Body of pancreas (tissue), 4 donors: ENCODE data around the gene RAD51B. TPM values are rescaled to one million over a fixed set of nuclear protein-coding genes. Genes with fewer than 3 reads are reported as not detected.
"Not testable (repeated sequence)": the region's sequence is repeated elsewhere in the genome, so short reads cannot be mapped to it uniquely, and the experiment has no call there.

Experiments used
- ATAC-seq: fragments of 150-250 bp; one replicate; pipeline ENCODE4 v1.9.1; 2016
- DNase-seq, 4 donors: peaks; one replicate each; pipeline ENCODE4 v3.0.0-alpha.2; 2019
- H3K27ac ChIP-seq, 4 donors: fragments of 200-600 bp; sonication (generic); 1 replicate in 3 of 4; 2 replicates in 1 of 4; pipeline versions ENCODE4 v1.5.1 to v1.6.1; 2016 to 2019; ENCODE audit warnings: mild to moderate bottlenecking in 1 of 4, mixed read lengths in 1 of 4, moderate library complexity in 1 of 4
- H3K27me3 ChIP-seq, 2 donors: fragments of 200-600 bp; sonication (generic); one replicate each; pipeline ENCODE4 v1.6.0; 2016; ENCODE audit warnings: mild to moderate bottlenecking in 1 of 2
- H3K36me3 ChIP-seq, 2 donors: fragments of 200-600 bp; sonication (generic); replicated peaks in 1 of 2; 2 replicates each; pipeline ENCODE4 v1.5.1; 2016; ENCODE audit warnings: low read depth in 2 of 2; ENCODE audit not compliant: insufficient read depth in 1 of 2
- H3K4me1 ChIP-seq: fragments of 200-600 bp; sonication (generic); one replicate; pipeline ENCODE4 v1.6.0; 2016
- H3K4me3 ChIP-seq, 2 donors: fragments of 200-600 bp; sonication (generic); 1 replicate in 1 of 2; 2 replicates in 1 of 2; pipeline ENCODE4 v1.5.1; 2016 to 2019
- H3K9me3 ChIP-seq, 3 donors: fragments of 200-600 bp; sonication (generic); 1 replicate in 2 of 3; 2 replicates in 1 of 3; pipeline ENCODE4 v1.5.1; 2016
- CTCF ChIP-seq, 7 experiments: fragments of 450-650 bp in 4 of 7; fragments of 200-600 bp in 3 of 7; sonication (generic) in 3 of 7; IDR thresholded peaks; one replicate each; pipeline ENCODE4 v1.5.1; 2016 to 2019; ENCODE audit warnings: antibody characterized with exemption in 7 of 7
- POLR2A ChIP-seq, 3 donors: fragments of 450-650 bp; IDR thresholded peaks; one replicate each; pipeline ENCODE4 v1.6.1; 2016; ENCODE audit warnings: antibody characterized with exemption in 3 of 3, mild to moderate bottlenecking in 2 of 3
- WGBS, 2 donors: methylation state at CpG; one replicate each; pipeline ENCODE4 v1.1.5; 2017; 5-methylcytosine and 5-hydroxymethylcytosine counted together
- intact Hi-C: fragments of 100-400 bp; cut with DNase I; formaldehyde crosslinking; loops from one replicate; pipeline ENCODE4 v1.15.1; 2023
- total RNA-seq, 2 donors: library from RNA; depleted of rRNA; stranded (reverse); fragments of >200 nt; gene quantifications; one replicate each; pipeline ENCODE4 v1.1.0, GENCODE V29; 2016

Gene RAD51B
- total RNA-seq, 2 donors from 2014 or later = 12.2 to 29.6 TPM

GRCh38 chr14:68423686-68424085 is 604.1 kb downstream of the RAD51B start:
- ATAC-seq = no peak
- intact Hi-C loops = no loop called here
- 75 to 84% methylated on average over 2 of the region's 2 CpGs for WGBS, 2 donors

GRCh38 chr14:68424443-68425172 is 605.0 kb downstream of the RAD51B start:
- no peak overlapping the region for H3K4me3 ChIP-seq
- H3K4me1 ChIP-seq = no peaks in the 10 kb centered on the region
- no peaks in the 10 kb centered on the region for H3K36me3 ChIP-seq
- intact Hi-C loops = no loop called here
- H3K9me3 ChIP-seq = no peaks in the 10 kb centered on the region
- WGBS, 2 donors = 47 to 100% methylated on average over 2 of the region's 2 CpGs
- TF ChIP-seq POLR2A (IDR thresholded peaks at IDR 0.05) (no peak), CTCF (IDR thresholded peaks at IDR 0.05) (no peak)
- ATAC-seq = no peak
- H3K27me3 ChIP-seq = no peaks in the 10 kb centered on the region
- H3K27ac ChIP-seq = no peak overlapping the region
- no peak for DNase-seq

More at GRCh38 chr14:68423686-68424085, 604.1 kb downstream of the RAD51B start:
- Histone ChIP-seq H3K27me3 (no peaks in the 10 kb centered on the region), H3K27ac (no peak overlapping the region), H3K9me3 (no peaks in the 10 kb centered on the region), H3K4me1 (no peaks in the 10 kb centered on the region), H3K4me3 (no peak overlapping the region), H3K36me3 (no peaks in the 10 kb centered on the region)
- DNase-seq = no peak
- no peak for TF ChIP-seq POLR2A (IDR thresholded peaks at IDR 0.05)
- TF ChIP-seq CTCF (IDR thresholded peaks at IDR 0.05) = no peak

GRCh38 chr14:68426661-68427549 is 607.3 kb downstream of the RAD51B start:
- Histone ChIP-seq H3K27me3 (no peaks in the 10 kb centered on the region), H3K4me1 (no peaks in the 10 kb centered on the region), H3K27ac (no peak overlapping the region), H3K4me3 (no peak overlapping the region), H3K36me3 (no peaks in the 10 kb centered on the region), H3K9me3 (no peaks in the 10 kb centered on the region)
- 88 to 97% methylated on average over 5 to 6 of the region's 6 CpGs for WGBS, 2 donors
- TF ChIP-seq POLR2A (IDR thresholded peaks at IDR 0.05) (no peak), CTCF (IDR thresholded peaks at IDR 0.05) (no peak)
- intact Hi-C loops = no loop called here
- ATAC-seq = no peak
- no peak for DNase-seq

GRCh38 chr14:68427550-68427890 is 607.9 kb downstream of the RAD51B start:
- intact Hi-C loops = no loop called here
- Histone ChIP-seq H3K36me3 (no peaks in the 10 kb centered on the region), H3K9me3 (no peaks in the 10 kb centered on the region), H3K4me3 (no peak overlapping the region), H3K27ac (no peak overlapping the region), H3K4me1 (no peaks in the 10 kb centered on the region), H3K27me3 (no peaks in the 10 kb centered on the region)
- ATAC-seq (no peak), DNase-seq (no peak)
- TF ChIP-seq CTCF (IDR thresholded peaks at IDR 0.05) = no peak
- TF ChIP-seq POLR2A (IDR thresholded peaks at IDR 0.05) = no peak

- H3K4me1 ChIP-seq, H3K9me3 ChIP-seq, intact Hi-C loops, H3K36me3 ChIP-seq, H3K27ac ChIP-seq, DNase-seq, ATAC-seq, H3K27me3 ChIP-seq, H3K4me3 ChIP-seq: not testable (repeated sequence)
- WGBS, 2 donors = 87 to 96% methylated on average over 5 of the region's 5 CpGs
Observed at GRCh38 chr14:68428900-68429299, 609.3 kb downstream of the RAD51B start.
